Measurements from ENCODE around the gene LTF. TPM values are rescaled to one million over a fixed set of nuclear protein-coding genes. Genes with fewer than 3 reads are reported as not detected.

LTF gene
- total and polyA plus RNA-seq, 9 of the 15 experiments (the other 6 are each of a cell fraction or from before 2014, with no cell fraction given) = 0.07 TPM; not detected in 8

- TF ChIP-seq ZNF143 (CRISPR knock-in tag; IDR thresholded peaks at IDR 0.05) (peak; percentile 52; the same call in 1 of the 2 replicates), BCL6 (CRISPR knock-in tag; IDR thresholded peaks at IDR 0.05) (no peak), IFI16 (CRISPR knock-in tag; IDR thresholded peaks at IDR 0.05) (no peak), ESRRB (CRISPR knock-in tag; IDR thresholded peaks at IDR 0.05; ENCODE audit: borderline replicate concordance) (no peak), YY1 (IDR thresholded peaks at IDR 0.05; ENCODE audit: borderline replicate concordance in 1 of 3, control insufficient read depth in 1 of 3, extremely low read depth in 1 of 3, insufficient read depth in 3 of 3, insufficient read length in 1 of 3, insufficient replicate concordance in 2 of 3, low read depth in 1 of 3, low read length in 2 of 3) (peak in 2 of 3 experiments; percentile 49 to 76), HNRNPLL (IDR thresholded peaks at IDR 0.05; ENCODE audit: low read depth, low read length, poor library complexity, severe bottlenecking) (no peak), AFF4 (CRISPR knock-in tag; IDR thresholded peaks at IDR 0.05) (0 out of 2 replicates have a peak, but pooled peaks have one; percentile 2), ZNF512 (tag; IDR thresholded peaks at IDR 0.05) (no peak), ZFP30 (CRISPR knock-in tag; IDR thresholded peaks at IDR 0.05; ENCODE audit: borderline replicate concordance) (no peak), ADNP (tag; IDR thresholded peaks at IDR 0.05) (no peak), ELF1 (tag; IDR thresholded peaks at IDR 0.05) (no peak), ILF3 (IDR thresholded peaks at IDR 0.05; ENCODE audit: borderline replicate concordance) (no peak), POLR2B (IDR thresholded peaks at IDR 0.05; ENCODE audit: low read depth, partially characterized antibody) (no peak), GABPB1 (CRISPR knock-in tag; IDR thresholded peaks at IDR 0.05) (peak; percentile 78), ATF3 (IDR thresholded peaks at IDR 0.05) (no peak), ATF3 (CRISPR knock-in tag; conservative IDR thresholded peaks at IDR 0.05) (no peak), ZNF696 (CRISPR knock-in tag; conservative IDR thresholded peaks at IDR 0.05) (no peak), SMARCA5 (IDR thresholded peaks at IDR 0.05) (no peak), MTA2 (IDR thresholded peaks at IDR 0.05; ENCODE audit: low read depth) (no peak)
- TF ChIP-seq, protein P1, sequence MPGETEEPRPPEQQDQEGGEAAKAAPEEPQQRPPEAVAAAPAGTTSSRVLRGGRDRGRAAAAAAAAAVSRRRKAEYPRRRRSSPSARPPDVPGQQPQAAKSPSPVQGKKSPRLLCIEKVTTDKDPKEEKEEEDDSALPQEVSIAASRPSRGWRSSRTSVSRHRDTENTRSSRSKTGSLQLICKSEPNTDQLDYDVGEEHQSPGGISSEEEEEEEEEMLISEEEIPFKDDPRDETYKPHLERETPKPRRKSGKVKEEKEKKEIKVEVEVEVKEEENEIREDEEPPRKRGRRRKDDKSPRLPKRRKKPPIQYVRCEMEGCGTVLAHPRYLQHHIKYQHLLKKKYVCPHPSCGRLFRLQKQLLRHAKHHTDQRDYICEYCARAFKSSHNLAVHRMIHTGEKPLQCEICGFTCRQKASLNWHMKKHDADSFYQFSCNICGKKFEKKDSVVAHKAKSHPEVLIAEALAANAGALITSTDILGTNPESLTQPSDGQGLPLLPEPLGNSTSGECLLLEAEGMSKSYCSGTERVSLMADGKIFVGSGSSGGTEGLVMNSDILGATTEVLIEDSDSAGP (CRISPR knock-in tag; IDR thresholded peaks at IDR 0.05) = peak; percentile 68; the same call in 1 of the 2 replicates
Observed at GRCh38 chr3:46488735-46489361, 24.1 kb upstream of the LTF start (continued).

All from K562 (cell line).